Type B pancreatic cell (in vitro differentiated cells): ENCODE measurements around the gene QKI. TPM values are rescaled to one million over a fixed set of nuclear protein-coding genes. Genes with fewer than 3 reads are reported as not detected.

Source experiments
- DNase-seq: peaks from one replicate; pipeline ENCODE4 v3.0.0; 2021; ENCODE audit warnings: mixed read lengths; ENCODE audit not compliant: unreplicated experiment; ENCODE audit errors: extremely low spot score
- H3K27ac Mint-ChIP-seq: 2 replicates; pipeline ENCODE4 v1.8.0; 2021; ENCODE audit warnings: mild to moderate bottlenecking, mixed read lengths
- H3K27me3 Mint-ChIP-seq: 2 replicates; pipeline ENCODE4 v1.8.0; 2021; ENCODE audit warnings: mixed read lengths
- H3K36me3 Mint-ChIP-seq: 2 replicates; pipeline ENCODE4 v1.8.0; 2021; ENCODE audit warnings: mixed read lengths
- H3K4me1 Mint-ChIP-seq: one replicate; pipeline ENCODE4 v1.8.0; 2021; ENCODE audit warnings: mixed read lengths; ENCODE audit not compliant: unreplicated experiment
- H3K4me3 Mint-ChIP-seq: 2 replicates; pipeline ENCODE4 v1.8.0; 2021; ENCODE audit warnings: mild to moderate bottlenecking, mixed read lengths
- H3K9me3 Mint-ChIP-seq: 2 replicates; pipeline ENCODE4 v1.8.0; 2021; ENCODE audit warnings: mixed read lengths
- total RNA-seq: library from RNA; stranded (reverse); gene quantifications from 2 replicates; pipeline ENCODE4 v1.2.1, GENCODE V29; 2021; ENCODE audit warnings: low replicate concordance
- TF ChIP-seq, protein P1 (sequence below): fragments of 200-600 bp; sonication (generic); conservative IDR thresholded peaks from 2 replicates; pipeline ENCODE4 v1.5.0; 2021; ENCODE audit warnings: antibody characterized with exemption, mild to moderate bottlenecking

QKI gene
- total RNA-seq, 1 donor from 2014 or later, result 150 TPM

DNA sequence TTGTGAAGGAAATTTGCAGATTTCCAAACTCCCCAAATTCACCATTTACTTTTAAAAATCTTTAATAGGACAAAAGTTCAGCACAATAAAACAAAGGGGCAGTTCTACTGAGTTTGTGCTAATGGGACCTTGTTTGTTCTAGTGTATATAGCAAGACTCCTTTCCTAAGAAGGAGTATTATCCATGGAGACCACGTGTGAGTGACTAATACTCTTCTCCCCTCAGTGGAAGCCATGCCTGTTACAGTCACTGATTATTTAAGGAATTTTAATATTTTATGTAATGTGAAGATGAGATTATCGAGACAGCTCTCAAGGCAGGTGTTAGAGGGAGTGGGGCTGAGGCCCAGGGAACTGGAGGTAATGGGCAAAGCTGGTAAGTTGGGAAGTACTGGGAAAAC is 16.4 kb upstream of the QKI start:
- Mint-ChIP-seq H3K36me3 (no peaks in the 10 kb centered on the region), H3K4me1 (peaks cover 25% of the 10 kb centered on the region), H3K4me3 (no peak overlapping the region), H3K27ac (no peak overlapping the region), H3K27me3 (no peaks in the 10 kb centered on the region), H3K9me3 (no peaks in the 10 kb centered on the region)
- TF ChIP-seq, protein P1, sequence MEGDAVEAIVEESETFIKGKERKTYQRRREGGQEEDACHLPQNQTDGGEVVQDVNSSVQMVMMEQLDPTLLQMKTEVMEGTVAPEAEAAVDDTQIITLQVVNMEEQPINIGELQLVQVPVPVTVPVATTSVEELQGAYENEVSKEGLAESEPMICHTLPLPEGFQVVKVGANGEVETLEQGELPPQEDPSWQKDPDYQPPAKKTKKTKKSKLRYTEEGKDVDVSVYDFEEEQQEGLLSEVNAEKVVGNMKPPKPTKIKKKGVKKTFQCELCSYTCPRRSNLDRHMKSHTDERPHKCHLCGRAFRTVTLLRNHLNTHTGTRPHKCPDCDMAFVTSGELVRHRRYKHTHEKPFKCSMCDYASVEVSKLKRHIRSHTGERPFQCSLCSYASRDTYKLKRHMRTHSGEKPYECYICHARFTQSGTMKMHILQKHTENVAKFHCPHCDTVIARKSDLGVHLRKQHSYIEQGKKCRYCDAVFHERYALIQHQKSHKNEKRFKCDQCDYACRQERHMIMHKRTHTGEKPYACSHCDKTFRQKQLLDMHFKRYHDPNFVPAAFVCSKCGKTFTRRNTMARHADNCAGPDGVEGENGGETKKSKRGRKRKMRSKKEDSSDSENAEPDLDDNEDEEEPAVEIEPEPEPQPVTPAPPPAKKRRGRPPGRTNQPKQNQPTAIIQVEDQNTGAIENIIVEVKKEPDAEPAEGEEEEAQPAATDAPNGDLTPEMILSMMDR, result no peak
- no peak for DNase-seq

DNA sequence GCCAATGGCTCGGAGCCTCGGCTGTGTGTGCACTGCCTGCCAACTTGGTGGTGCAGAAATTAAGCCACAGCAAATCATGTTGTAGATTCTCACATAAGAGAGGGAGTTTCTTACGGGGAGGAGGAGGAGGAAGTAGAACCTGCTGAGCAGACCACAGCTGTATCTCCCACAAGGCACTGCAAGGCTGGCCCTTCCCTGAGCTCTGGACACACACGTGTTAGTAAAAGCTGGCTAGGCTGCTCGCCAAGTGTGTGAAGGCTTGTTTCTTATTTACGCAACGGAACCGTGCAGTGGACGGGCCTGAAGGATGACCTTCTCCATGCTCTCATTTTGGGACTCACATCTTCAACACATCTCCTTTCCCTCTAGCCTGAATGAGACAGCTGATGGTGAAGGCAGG is 15.7 kb upstream of the QKI start:
- Mint-ChIP-seq H3K36me3 (no peaks in the 10 kb centered on the region), H3K27me3 (no peaks in the 10 kb centered on the region), H3K27ac (no peak overlapping the region), H3K4me3 (no peak overlapping the region), H3K4me1 (peaks cover 25% of the 10 kb centered on the region), H3K9me3 (no peaks in the 10 kb centered on the region)
- no peak for DNase-seq
- TF ChIP-seq, protein P1, result no peak

DNA sequence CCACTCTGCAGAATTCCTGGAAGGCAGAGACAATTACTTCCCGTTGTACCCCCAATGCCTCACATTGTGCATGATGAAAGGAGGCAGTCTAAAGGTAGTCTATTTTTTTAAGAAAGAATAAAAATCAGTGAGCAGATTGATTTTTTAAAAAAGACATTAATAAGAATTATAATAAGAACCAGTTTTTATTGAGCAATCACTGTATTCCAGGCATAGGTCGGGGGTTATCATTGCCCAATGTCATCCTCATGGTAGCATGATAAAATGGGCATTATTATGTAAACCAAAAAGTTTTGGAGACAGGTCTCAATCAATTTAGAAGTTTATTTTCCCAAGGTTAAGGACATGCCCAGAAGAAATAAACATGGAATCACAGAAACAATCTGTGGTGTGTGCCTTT is 14.0 kb upstream of the QKI start:
- H3K9me3 Mint-ChIP-seq, result no peaks in the 10 kb centered on the region
- H3K27ac Mint-ChIP-seq, result no peak overlapping the region

DNA sequence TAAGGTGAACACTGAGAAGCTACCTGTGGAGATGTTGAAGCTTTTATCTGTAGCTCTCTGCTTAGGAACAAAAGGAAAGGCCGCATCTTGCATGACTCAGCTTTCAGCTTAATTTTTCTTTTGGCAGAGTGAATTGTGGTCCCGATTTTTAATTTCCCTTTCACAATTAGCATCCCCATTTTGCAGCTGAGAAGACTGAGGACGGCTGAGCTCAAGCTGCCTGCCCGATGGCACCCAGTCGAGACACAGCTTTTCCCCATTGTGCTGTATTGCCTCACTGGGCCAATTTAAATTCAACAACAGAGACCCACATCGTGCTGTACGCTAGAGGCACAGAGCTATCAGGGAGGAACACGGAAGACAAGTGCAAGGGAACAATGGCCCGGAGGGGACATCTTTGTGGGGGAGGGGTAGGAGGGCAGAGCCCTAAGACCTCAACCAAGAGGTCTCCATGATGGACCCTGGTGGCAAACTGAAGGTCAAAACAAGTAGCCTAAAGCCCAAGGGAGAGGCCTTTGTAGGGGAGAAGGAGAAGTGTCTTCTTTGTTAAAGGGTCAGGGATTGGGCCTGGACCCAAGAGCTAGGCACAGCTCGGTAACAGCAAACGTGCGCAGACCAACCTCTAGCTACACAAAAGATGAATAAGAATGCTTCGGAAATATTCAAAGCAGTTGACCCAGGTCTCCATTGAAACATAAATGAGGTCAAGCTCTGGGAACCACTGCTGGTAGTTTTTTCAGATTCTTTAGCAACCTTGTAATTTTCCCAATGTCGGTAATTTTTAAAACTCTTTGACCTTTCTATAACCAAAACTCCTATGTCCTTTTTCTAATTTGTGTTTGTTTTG is 13.3 kb upstream of the QKI start:
- no peak for DNase-seq
- peaks cover 21% of the 10 kb centered on the region for H3K4me1 Mint-ChIP-seq
- H3K4me3 Mint-ChIP-seq, result no peak overlapping the region
- TF ChIP-seq, protein P1, result no peak
- H3K9me3 Mint-ChIP-seq, result no peaks in the 10 kb centered on the region
- no peaks in the 10 kb centered on the region for H3K27me3 Mint-ChIP-seq
- no peaks in the 10 kb centered on the region for H3K36me3 Mint-ChIP-seq
- H3K27ac Mint-ChIP-seq, result no peak overlapping the region

More for the DNA sequence above, 14.0 kb upstream of the QKI start:
- Mint-ChIP-seq H3K4me1 (peaks cover 20% of the 10 kb centered on the region), H3K36me3 (no peaks in the 10 kb centered on the region), H3K4me3 (no peak overlapping the region), H3K27me3 (no peaks in the 10 kb centered on the region)
- TF ChIP-seq, protein P1, result no peak
- DNase-seq, result no peak

DNA sequence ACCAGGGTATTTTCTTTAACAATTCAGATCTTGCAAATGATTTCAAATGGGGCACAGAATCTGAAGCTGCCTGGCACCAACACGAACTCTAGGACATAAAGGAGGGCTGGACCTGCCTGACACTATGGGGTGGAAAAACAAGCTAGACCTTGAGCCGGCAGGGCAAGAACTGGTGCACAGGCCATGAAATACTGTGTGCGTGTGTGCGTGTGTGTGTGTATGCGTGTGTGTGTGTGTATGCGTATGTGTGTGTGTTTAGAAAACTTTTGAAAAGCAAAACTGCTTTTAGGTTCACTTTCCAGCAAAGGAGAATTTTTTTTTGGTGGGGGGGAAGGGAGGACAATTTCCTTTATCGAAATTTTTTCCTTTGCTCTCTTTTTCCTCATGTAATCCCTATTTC is 11.9 kb upstream of the QKI start:
- no peaks in the 10 kb centered on the region for H3K27me3 Mint-ChIP-seq
- H3K4me3 Mint-ChIP-seq, result no peak overlapping the region
- no peak for DNase-seq
- no peaks in the 10 kb centered on the region for H3K9me3 Mint-ChIP-seq
- H3K36me3 Mint-ChIP-seq, result no peaks in the 10 kb centered on the region
- H3K27ac Mint-ChIP-seq, result no peak overlapping the region
- TF ChIP-seq, protein P1, result no peak
- peaks cover 12% of the 10 kb centered on the region for H3K4me1 Mint-ChIP-seq
